GM12865 (cell line): Measurements from ENCODE around the gene CTNNA3.

Source experiments
- DNase-seq: peaks from one replicate; pipeline ENCODE4 v3.0.0; 2010; ENCODE audit warnings: low read depth
- H3K4me3 ChIP-seq: 2 replicates; pipeline ENCODE4 v1.5.1; 2011; ENCODE audit warnings: mild to moderate bottlenecking, low read depth, low read length, control low read depth
- TF ChIP-seq, protein P1 (sequence below): IDR thresholded peaks from 2 replicates; pipeline ENCODE4 v1.5.1; 2011; ENCODE audit warnings: low read length, control low read depth, low read depth, inconsistent platforms; ENCODE audit not compliant: insufficient read depth; ENCODE audit errors: missing control alignments

Gene CTNNA3

DNA sequence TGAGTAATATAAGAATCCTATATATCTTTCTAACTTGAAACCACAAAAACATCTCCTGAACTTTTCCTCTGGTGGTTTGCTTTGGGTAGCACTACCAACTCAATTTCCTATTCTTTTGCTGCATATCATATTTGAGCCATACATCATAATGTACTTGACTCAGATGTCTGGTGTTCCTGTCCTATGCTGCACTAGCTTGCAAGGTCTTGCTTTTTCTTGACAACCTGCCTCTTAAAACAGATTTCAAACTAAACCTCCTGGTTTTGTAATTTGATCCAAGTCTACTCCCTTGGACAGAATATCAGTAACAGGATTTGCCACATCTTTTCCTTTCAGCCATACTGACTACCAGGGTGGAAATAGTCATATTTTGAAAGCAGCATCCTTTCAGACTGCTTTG is 1290.4 kb downstream of the CTNNA3 start:
- TF ChIP-seq, protein P1, sequence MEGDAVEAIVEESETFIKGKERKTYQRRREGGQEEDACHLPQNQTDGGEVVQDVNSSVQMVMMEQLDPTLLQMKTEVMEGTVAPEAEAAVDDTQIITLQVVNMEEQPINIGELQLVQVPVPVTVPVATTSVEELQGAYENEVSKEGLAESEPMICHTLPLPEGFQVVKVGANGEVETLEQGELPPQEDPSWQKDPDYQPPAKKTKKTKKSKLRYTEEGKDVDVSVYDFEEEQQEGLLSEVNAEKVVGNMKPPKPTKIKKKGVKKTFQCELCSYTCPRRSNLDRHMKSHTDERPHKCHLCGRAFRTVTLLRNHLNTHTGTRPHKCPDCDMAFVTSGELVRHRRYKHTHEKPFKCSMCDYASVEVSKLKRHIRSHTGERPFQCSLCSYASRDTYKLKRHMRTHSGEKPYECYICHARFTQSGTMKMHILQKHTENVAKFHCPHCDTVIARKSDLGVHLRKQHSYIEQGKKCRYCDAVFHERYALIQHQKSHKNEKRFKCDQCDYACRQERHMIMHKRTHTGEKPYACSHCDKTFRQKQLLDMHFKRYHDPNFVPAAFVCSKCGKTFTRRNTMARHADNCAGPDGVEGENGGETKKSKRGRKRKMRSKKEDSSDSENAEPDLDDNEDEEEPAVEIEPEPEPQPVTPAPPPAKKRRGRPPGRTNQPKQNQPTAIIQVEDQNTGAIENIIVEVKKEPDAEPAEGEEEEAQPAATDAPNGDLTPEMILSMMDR = no peak
- no peak for DNase-seq

DNA sequence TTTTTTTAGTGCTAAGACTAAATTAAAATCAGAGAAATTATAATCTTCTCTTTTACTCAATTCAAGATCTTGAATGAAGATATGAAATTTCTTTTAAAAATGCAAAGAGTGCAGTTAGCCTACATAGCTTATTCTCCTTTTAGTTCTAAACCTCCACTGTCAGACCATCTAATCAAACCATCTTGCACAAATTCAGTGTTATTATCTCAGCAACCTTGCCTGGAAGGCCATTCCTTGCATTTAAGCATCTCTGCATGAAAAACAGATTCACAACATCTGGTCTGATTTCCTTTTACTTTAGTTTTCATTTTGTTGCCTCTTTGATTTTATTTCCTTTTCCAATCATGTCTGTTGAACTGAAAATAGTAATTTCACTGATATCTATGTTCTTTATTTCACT is 1297.3 kb downstream of the CTNNA3 start:
- H3K4me3 ChIP-seq = no peak overlapping the region
- no peak for DNase-seq
- TF ChIP-seq, protein P1 = no peak

More for the DNA sequence above, 1290.4 kb downstream of the CTNNA3 start:
- no peak overlapping the region for H3K4me3 ChIP-seq

DNA sequence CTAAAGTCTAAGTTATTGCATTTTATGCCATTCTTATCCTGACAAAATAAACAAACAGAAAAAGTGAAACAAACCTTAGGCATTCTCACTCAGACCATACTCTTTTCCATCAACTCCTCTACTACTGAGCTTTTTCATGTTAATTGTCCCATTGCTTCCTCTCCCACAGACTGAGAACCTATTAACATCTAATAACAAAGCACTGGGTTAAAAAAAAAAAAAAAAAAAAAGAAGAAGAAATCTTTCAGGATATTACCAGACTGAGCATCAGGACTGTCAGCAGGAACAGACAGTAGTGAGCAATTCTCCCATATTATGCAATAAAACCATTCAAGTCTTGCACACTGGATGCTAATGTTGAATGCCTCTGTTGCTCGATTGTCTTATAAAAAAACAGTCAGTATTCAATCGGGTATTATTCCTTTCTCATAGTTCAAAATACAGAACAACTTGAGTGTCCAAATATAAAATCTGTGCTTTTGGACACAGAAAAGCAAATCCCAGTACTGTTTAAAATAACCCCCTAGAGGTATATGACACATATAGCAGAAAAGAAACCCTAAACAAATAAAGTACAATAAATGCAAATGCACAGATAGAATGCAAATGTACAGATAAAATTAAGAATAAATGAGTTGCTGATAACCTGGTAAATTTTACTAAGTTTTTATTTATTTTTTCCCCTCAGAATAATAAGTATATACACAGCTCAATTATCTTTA is 1301.5 kb downstream of the CTNNA3 start:
- H3K4me3 ChIP-seq = no peak overlapping the region
- DNase-seq = no peak
- TF ChIP-seq, protein P1 = no peak

DNA sequence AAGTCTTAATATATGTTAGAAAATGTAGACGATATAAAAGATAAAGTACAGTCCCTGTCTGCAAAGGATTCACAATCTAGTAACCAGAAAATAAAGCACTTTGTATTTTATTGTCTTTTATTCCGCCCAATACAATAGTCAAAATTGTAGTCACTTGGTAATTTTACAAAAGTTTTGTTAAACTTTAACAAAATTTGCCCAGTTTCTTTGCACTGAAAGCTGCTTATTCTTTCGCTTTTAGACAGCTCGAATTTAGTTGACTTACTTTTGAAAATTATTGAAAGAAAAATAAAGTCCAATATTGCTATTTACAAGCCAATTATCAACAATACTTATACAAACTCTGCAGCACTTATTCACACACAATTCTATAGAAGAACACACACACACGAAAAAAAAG is 1305.1 kb downstream of the CTNNA3 start:
- no peak for DNase-seq
- H3K4me3 ChIP-seq = no peak overlapping the region
- TF ChIP-seq, protein P1 = no peak

DNA sequence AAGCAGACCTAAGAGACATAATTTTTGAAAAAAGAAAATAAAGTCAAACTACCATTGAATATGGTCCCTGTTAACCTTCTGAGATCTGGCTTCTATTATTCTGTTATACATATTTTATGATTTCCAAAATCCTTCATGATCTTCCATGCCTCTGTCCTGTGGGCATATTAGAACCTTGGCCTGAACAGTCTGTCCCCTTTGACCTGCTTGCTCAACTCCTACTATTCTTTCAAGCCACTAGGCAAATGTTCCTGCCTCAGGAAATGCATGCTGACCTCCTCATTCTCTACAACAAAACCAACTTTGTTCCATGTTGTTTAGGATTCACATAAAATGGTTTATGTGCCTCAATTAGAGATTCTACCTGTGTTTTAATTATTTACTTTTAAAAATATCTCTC is 1315.0 kb downstream of the CTNNA3 start:
- TF ChIP-seq, protein P1 = no peak

DNA sequence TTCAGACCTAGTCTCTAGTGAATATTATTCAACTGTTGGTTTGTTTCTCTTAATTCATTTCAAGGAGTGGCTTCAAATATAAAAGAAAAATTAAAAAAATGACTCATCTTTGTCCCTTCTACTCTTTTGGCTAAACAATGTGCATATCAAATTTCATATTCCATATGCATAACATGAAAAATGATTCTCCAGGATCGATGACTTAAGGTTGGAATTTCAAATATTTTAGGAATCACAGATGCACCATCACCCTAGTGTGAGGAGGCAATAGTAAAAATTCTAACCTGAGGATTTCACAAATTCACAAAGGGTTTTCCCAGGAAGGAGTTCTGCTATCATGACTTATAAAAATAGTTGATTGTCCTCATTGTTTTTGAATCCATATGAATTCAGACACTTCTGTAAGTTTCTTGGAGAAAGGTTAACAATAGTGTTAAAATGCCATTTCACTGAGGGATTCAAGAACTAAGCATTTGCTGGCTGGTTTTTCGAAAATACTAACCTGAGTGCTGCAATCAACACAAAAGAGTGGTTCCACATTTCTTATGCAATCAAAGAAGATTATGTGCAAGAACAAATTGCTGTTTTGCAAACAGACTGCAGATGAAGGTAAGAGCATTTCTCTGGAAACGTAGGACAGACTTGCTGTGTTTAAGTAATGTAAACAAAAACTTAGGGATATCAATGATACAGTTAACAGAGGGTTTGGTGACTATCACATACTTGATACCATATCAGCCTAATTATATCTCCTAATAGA is 1317.7 kb downstream of the CTNNA3 start:
- TF ChIP-seq, protein P1 = no peak
- DNase-seq = no peak
- no peak overlapping the region for H3K4me3 ChIP-seq

More for the DNA sequence above, 1315.0 kb downstream of the CTNNA3 start:
- H3K4me3 ChIP-seq = no peak overlapping the region
- DNase-seq = no peak
